Measurements from ENCODE around the gene CD300A. TPM values are rescaled to one million over a fixed set of nuclear protein-coding genes. Genes with fewer than 3 reads are reported as not detected.

Gene CD300A
- total and polyA plus RNA-seq, 2 donors (not counting 3 experiments of a cell fraction or from before 2014, with no cell fraction given), result not detected

DNA sequence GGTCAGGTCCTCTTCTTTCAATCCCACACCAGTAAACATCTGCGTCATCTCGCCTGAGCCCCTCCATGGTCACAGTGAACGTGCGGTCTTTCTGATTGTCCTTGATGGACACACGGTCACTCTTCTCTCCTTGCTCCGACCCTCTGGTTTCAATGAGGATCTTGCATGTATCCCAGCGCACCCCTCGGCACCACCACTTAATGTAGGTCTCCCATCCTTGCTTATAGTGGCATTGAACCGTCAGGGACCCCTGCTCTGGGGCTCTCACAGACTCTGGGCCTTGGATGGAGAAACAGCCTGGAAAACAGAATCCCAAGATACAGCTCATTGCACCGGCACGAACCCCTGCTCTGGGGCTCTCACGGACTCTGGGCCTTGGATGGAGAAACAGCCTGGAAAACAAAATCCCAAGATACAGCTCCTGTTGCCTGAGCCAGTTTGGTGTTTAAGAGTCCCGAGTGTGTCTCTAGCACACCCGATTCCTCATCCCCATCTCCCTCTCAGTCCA lies 59.4 kb downstream of the CD300A start:
- dilution Hi-C loops (cut with MboI; ENCODE audit: extremely low pct_ligation_motif_present, low sequenced_read_pairs), result no loop called here
- Histone ChIP-seq H3K27ac (ENCODE audit: insufficient read depth, low read depth, low read length) (no peak overlapping the region), H3K4me3 (replicated peaks in 1 of 3; ENCODE audit: insufficient read depth in 1 of 3, low read depth in 1 of 3, low read length in 3 of 3) (no peak overlapping the region), H3K27me3 (ENCODE audit: control insufficient read depth in 2 of 2, insufficient read depth in 2 of 2, low read length in 2 of 2) (no peaks in the 10 kb centered on the region), H3K9me1 (replicated peaks; ENCODE audit: control insufficient read depth, extremely low read depth, insufficient read depth, low read length) (no peaks in the 10 kb centered on the region), H2AFZ (ENCODE audit: low read depth, low read length) (no peak overlapping the region), H3K79me2 (ENCODE audit: control insufficient read depth, insufficient read depth, low read length) (no peaks in the 10 kb centered on the region), H3K4me1 (ENCODE audit: control insufficient read depth, extremely low read depth, insufficient read depth, low read length) (no peaks in the 10 kb centered on the region), H3K4me2 (ENCODE audit: insufficient read depth, low read length) (no peak overlapping the region), H3K9ac (replicated peaks; ENCODE audit: extremely low read depth, insufficient read depth, low read length) (no peak overlapping the region), H3K36me3 (ENCODE audit: control insufficient read depth in 2 of 2, extremely low read depth in 1 of 2, insufficient read depth in 2 of 2, low read length in 2 of 2) (no peaks in the 10 kb centered on the region), H4K20me1 (replicated peaks; ENCODE audit: control insufficient read depth, extremely low read depth, insufficient read depth, low read length) (no peaks in the 10 kb centered on the region), H3K9me3 (replicated peaks; ENCODE audit: control insufficient read depth, insufficient read depth, low read length) (peaks cover 2% of the 10 kb centered on the region)
- ChIA-PET POLR2A (no interaction called here), CTCF (no interaction called here)
- DNase-seq (ENCODE audit: low read depth, low spot score), result no peak
- no TSS peak for BruUV-seq (replicated peaks)
- TF ChIP-seq, protein P1, sequence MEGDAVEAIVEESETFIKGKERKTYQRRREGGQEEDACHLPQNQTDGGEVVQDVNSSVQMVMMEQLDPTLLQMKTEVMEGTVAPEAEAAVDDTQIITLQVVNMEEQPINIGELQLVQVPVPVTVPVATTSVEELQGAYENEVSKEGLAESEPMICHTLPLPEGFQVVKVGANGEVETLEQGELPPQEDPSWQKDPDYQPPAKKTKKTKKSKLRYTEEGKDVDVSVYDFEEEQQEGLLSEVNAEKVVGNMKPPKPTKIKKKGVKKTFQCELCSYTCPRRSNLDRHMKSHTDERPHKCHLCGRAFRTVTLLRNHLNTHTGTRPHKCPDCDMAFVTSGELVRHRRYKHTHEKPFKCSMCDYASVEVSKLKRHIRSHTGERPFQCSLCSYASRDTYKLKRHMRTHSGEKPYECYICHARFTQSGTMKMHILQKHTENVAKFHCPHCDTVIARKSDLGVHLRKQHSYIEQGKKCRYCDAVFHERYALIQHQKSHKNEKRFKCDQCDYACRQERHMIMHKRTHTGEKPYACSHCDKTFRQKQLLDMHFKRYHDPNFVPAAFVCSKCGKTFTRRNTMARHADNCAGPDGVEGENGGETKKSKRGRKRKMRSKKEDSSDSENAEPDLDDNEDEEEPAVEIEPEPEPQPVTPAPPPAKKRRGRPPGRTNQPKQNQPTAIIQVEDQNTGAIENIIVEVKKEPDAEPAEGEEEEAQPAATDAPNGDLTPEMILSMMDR (IDR thresholded peaks at IDR 0.05; ENCODE audit: extremely low read depth in 1 of 2, insufficient read depth in 1 of 2, low read depth in 1 of 2, low read length in 2 of 2), result no peak
- no peak for TF ChIP-seq JUN (IDR thresholded peaks at IDR 0.05; ENCODE audit: borderline replicate concordance, insufficient read depth, insufficient read length, low read depth)
- intact Hi-C loops (cut with micrococcal nuclease), result no loop called here
- FAIRE-seq, result no peak

DNA sequence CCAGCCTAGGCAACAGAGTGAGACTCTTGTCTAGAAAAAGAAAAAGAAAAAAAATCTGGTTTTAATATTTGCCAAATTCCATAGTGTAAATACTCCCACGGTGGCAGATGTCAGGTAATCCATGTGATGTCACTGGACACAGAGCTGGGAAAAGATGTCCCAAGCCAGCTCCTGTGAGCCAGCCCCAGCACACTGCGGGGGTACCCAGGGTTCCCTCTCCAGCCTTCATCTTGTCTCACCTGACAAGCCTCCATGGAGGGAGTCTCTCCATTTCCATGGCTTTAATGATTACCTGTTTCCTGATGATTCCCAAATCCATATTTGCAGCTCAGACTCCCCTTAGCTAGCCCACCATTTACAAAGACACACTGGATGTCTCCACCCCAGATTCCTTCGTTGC lies 60.2 kb downstream of the CD300A start:
- Histone ChIP-seq H3K27ac (ENCODE audit: insufficient read depth, low read depth, low read length) (no peak overlapping the region), H3K9ac (replicated peaks; ENCODE audit: extremely low read depth, insufficient read depth, low read length) (no peak overlapping the region), H3K4me2 (ENCODE audit: insufficient read depth, low read length) (no peak overlapping the region), H3K79me2 (ENCODE audit: control insufficient read depth, insufficient read depth, low read length) (no peaks in the 10 kb centered on the region), H4K20me1 (replicated peaks; ENCODE audit: control insufficient read depth, extremely low read depth, insufficient read depth, low read length) (no peaks in the 10 kb centered on the region), H3K9me3 (replicated peaks; ENCODE audit: control insufficient read depth, insufficient read depth, low read length) (peaks cover 2% of the 10 kb centered on the region), H3K36me3 (ENCODE audit: control insufficient read depth in 2 of 2, extremely low read depth in 1 of 2, insufficient read depth in 2 of 2, low read length in 2 of 2) (no peaks in the 10 kb centered on the region), H3K9me1 (replicated peaks; ENCODE audit: control insufficient read depth, extremely low read depth, insufficient read depth, low read length) (no peaks in the 10 kb centered on the region), H2AFZ (ENCODE audit: low read depth, low read length) (no peak overlapping the region), H3K27me3 (ENCODE audit: control insufficient read depth in 2 of 2, insufficient read depth in 2 of 2, low read length in 2 of 2) (no peaks in the 10 kb centered on the region), H3K4me1 (ENCODE audit: control insufficient read depth, extremely low read depth, insufficient read depth, low read length) (no peaks in the 10 kb centered on the region), H3K4me3 (replicated peaks in 1 of 3; ENCODE audit: insufficient read depth in 1 of 3, low read depth in 1 of 3, low read length in 3 of 3) (no peak overlapping the region)
- CTCF ChIA-PET, result no interaction called here
- FAIRE-seq (no peak), DNase-seq (ENCODE audit: low read depth, low spot score) (no peak)
- TF ChIP-seq POLR2A (IDR thresholded peaks at IDR 0.05; ENCODE audit: low read depth, low read length), result no peak
- no peak for TF ChIP-seq MYC (IDR thresholded peaks at IDR 0.05; ENCODE audit: low read depth, low read length)
- TF ChIP-seq, protein P1 (IDR thresholded peaks at IDR 0.05; ENCODE audit: extremely low read depth in 1 of 2, insufficient read depth in 1 of 2, low read depth in 1 of 2, low read length in 2 of 2), result no peak
- TF ChIP-seq FOS (IDR thresholded peaks at IDR 0.05; ENCODE audit: borderline replicate concordance, insufficient read depth, low read length), result no peak
- TF ChIP-seq JUN (IDR thresholded peaks at IDR 0.05; ENCODE audit: borderline replicate concordance, insufficient read depth, insufficient read length, low read depth), result no peak
- no peak for TF ChIP-seq EZH2 (IDR thresholded peaks at IDR 0.05; ENCODE audit: borderline replicate concordance, low read depth, low read length, severe bottlenecking)
- TF ChIP-seq, protein P2, sequence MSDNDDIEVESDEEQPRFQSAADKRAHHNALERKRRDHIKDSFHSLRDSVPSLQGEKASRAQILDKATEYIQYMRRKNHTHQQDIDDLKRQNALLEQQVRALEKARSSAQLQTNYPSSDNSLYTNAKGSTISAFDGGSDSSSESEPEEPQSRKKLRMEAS (IDR thresholded peaks at IDR 0.05; ENCODE audit: insufficient read depth, insufficient read length), result no peak
- no peak for TF ChIP-seq POLR2AphosphoS5 (IDR thresholded peaks at IDR 0.05; ENCODE audit: insufficient read depth, low read depth, low read length)
- no peak for TF ChIP-seq GATA2 (IDR thresholded peaks at IDR 0.05; ENCODE audit: insufficient read depth, insufficient read length, low read depth, low read length)
- intact Hi-C loops (cut with micrococcal nuclease) (no loop called here), dilution Hi-C loops (cut with MboI; ENCODE audit: extremely low pct_ligation_motif_present, low sequenced_read_pairs) (no loop called here)
- BruUV-seq (replicated peaks), result no TSS peak
- POLR2A ChIA-PET, result no interaction called here

All from endothelial cell of umbilical vein (primary cell).